C4-2B (cell line): ENCODE measurements around the gene ZNF669.
"Not testable (repeated sequence)": the region's sequence is repeated elsewhere in the genome, so short reads cannot be mapped to it uniquely, and the experiment has no call there.

Source experiments
- H3K27ac ChIP-seq: fragments of 450-650 bp; 2 replicates; pipeline ENCODE4 v1.5.1; 2017
- ZFX ChIP-seq: fragments of 450-650 bp; IDR thresholded peaks from 2 replicates; pipeline ENCODE4 v1.6.1; 2017
- TF ChIP-seq, protein P1 (sequence below): fragments of 450-650 bp; conservative IDR thresholded peaks from 2 replicates; pipeline ENCODE4 v1.5.1; 2017; ENCODE audit warnings: mild to moderate bottlenecking

The ZNF669 gene

DNA sequence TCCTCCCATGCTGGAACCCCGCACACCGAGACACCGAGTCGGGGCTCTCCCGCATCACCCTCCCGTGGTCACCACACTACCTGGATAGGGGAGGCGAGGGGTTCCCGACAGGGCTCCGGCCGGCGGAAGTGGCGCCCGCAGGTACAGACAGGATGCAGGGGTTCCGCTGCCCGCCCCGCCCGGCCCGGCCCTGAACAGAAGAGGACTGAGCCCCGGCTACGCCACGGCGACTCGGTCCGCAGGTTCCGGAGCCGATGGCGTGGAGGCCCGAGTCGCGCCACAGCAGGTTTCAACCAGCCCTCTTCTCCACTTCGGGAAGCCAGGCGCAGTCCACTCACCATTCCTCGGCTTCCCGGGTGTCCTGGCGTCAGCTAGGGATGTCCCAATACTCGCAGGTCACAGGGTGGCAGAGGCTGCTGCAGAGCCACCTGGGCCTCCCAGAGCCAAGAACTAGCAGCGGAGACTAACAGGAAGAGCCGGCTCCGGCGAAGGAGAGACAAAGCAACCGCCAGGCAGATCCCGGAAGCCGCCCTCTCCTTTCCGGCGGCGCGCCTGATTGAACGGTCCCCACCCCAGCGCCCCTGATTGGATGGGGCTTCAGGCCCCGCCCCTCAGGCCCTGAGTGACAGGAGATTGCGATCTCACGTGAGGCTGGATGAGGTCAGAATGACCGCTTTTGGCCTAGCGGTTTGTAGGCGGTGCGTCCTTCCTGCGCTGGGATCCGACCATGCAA, at the start of gene ZNF669:
TSS of gene ZNF669 (minus strand) at position 498 of the 733 bp plus-strand sequence. CDS start at position 341, 157 bp downstream.
- TF ChIP-seq, protein P1, sequence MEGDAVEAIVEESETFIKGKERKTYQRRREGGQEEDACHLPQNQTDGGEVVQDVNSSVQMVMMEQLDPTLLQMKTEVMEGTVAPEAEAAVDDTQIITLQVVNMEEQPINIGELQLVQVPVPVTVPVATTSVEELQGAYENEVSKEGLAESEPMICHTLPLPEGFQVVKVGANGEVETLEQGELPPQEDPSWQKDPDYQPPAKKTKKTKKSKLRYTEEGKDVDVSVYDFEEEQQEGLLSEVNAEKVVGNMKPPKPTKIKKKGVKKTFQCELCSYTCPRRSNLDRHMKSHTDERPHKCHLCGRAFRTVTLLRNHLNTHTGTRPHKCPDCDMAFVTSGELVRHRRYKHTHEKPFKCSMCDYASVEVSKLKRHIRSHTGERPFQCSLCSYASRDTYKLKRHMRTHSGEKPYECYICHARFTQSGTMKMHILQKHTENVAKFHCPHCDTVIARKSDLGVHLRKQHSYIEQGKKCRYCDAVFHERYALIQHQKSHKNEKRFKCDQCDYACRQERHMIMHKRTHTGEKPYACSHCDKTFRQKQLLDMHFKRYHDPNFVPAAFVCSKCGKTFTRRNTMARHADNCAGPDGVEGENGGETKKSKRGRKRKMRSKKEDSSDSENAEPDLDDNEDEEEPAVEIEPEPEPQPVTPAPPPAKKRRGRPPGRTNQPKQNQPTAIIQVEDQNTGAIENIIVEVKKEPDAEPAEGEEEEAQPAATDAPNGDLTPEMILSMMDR: no peak
- TF ChIP-seq ZFX: peak; percentile 89
- H3K27ac ChIP-seq: peak within 1 kb of the TSS; percentile 97

DNA sequence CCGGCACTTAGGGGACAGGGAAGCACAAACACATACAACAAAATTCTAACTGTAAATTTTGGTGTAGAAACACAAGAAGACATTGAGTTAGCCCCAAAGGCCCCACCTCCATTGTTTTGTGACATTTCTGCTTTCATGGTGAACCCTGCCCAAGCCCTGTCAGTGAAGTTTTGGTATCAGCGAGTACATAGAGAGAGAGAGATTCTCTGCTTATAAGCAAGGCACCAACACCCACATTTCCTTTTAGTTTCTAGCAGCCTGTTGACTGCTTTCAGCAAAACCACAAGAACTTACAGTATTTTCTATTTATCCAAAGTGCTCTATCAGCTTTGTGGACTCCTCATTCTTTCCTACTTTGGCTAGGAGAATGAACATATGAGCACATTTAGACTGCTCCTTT, 43.6 kb upstream of the ZNF669 start:
- TF ChIP-seq, protein P1: no peak
- H3K27ac ChIP-seq: no peak overlapping the region

DNA sequence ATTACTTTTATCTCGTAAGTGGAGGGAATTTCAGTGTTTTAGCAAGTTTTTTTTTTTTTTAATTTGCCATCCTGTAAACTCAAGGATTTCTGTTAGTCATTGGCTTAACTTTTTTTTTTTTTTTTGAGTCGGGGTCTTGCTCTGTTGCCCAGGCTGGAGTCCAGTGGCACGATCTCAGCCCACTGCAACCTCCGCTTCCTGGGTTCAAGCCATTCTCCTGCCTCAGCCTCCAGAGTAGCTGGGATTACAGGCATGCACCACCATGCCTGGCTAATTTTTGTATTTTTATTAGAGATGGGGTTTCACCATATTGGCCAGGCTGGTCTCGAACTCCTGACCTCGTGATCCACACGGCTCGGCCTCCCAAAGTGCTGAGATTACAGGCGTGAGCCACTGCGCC, 43.0 kb upstream of the ZNF669 start:
- H3K27ac ChIP-seq: not testable (repeated sequence)

DNA sequence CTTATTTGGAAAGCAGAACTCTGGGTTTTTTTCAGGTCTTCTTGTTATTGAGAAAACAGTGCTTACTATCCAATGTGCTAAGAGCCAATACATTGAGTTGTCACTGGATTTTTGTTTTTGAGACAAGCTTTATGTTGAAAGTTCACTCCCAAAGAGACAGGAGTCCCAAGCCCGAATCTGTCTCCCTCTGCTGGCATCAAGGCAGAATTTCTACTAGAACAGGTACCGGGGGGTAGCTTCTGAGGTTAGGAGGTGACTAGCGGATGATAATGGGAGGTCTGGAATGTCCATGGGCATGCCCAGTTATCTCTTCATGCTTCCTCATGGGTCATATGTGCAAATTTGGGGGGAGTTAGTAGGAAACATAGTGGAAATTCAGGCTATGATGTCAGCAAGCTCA, 42.5 kb upstream of the ZNF669 start:
- H3K27ac ChIP-seq: no peak overlapping the region
- TF ChIP-seq, protein P1: peak; percentile 21
- no peak for TF ChIP-seq ZFX

DNA sequence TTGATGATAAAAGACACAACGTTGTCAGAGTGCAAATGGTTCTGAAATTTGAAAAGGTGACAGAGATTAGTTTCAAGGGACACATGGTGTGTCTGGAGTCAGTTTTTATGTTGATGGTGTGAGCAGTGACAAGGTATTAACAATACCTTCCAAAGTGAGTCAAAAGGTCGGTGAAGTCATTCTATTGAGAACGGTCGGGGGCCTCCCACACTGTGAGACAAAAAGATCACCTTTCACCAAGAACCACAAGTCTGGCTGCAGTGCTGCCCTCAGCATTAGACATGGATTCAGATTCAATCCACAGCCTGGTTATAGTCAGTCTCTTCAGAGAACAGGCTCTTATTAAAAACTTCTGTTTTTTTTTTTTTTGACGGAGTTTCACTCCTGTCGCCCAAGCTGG, 41.1 kb upstream of the ZNF669 start:
- H3K27ac ChIP-seq: no peak overlapping the region
- TF ChIP-seq, protein P1: no peak
- no peak for TF ChIP-seq ZFX

DNA sequence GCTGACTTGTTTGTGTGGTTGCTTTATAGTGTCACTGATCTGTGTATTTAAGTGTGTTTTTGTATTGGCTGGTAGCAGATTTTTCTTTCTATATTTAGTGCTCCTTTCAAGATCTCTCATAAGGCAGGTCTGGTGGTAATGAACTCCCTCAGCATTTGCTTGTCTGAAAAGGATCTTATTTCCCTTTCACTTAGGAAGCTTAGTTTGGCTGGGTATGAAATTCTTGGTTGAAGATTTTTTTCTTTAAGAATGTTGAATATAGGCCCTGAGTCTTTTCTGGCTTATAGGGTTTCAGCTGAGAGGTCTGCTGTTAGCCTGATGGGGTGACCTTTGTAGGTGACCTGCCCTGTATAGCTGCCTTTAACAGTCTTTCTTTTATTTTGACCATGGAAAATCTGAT, 35.4 kb upstream of the ZNF669 start:
- not testable (repeated sequence) for H3K27ac ChIP-seq

DNA sequence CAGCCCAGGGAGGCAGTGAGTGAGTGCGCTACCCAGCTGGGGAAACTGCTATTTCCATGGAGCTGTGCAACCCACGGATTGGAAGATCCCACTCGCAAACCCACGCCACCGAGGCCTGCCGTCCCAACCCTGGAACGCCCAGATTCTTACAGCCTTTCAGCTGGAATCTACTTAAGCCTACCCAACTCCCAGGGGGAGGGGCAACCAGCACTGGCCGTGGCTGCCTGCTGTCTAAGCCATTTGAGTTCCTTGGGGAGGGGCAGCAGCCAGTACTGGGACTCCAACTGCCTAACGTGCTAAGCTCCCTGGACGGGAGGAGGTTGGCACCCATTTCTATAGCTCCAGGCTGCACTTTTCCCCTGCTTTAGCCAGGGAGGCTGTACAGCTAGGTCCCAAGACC, 27.1 kb upstream of the ZNF669 start:
- H3K27ac ChIP-seq: no peak overlapping the region
- TF ChIP-seq ZFX: no peak
- TF ChIP-seq, protein P1: no peak

DNA sequence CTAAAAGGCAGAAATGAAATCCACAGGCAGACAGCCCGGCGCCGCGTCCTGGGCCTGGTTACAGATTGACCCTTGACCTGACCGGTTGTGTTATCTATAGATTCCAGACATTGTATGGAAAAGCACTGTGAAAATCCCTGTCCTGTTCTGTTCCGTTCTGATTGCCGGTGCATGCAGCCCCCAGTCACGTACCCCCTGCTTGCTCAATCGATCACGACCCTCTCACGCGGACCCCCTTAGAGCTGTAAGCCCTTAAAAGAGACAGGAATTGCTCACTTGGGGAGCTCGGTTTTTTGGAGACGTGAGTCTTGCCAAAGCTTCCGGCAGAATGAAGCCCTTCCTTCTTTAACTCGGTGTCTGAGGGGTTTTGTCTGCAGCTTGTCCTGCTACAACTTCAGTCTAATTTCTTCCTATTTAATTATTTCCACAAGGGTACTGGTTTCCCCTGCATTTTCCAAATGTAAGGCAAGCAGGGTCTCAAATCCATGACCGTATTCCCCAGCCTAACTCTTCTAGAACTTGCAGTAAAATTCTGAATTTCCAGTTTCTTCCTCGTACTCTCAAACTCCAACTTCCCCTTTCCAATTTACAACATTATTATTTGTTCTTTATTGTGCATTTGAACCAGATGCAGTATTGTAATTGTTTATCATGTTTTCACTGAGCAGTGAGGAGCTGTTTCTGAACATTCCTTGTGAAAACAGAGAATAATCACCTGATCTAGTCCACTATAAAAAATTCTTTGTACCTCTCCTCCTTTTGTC, 23.5 kb upstream of the ZNF669 start:
- not testable (repeated sequence) for H3K27ac ChIP-seq

DNA sequence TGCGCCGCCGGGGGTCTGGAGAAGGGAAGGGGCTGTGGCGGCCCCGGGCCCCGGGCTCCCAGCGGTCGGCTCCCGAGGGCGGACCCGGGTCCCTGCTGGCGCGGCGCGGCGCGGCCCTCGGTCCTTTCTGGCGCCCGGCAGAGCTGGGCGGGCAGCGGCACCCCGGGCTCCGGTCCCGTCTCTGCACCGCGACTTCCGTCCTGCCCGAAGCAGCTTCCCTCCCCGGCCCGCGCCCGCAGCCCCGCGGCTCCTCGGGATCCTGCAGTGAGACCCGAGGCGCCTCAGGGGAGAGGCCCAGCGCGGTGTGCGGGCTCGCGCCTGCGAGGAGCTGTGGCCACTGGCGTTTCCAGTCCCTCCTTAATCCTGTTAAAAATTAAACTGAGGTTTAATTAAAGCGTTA, 22.4 kb upstream of the ZNF669 start:
- H3K27ac ChIP-seq: not testable (repeated sequence)

DNA sequence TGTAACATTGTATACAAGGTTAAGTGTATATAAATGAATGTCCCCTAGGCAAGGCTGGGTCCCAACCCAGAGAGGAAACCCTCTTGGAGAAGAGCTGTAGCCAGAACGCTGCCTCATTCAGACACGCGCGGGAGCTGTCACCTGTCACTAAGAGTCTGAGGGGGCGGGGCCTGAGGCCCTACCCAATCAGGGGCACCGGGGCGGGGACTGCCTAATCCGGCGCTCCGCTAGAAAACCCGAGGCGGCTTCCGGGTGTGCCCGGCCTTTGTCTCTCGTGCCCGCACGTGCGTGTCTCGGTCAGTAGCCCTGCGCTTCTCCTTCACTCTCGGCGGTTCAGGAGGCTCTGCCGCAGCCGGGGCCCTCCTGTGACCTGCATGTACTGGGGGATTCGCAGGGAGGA, 22.0 kb upstream of the ZNF669 start:
- H3K27ac ChIP-seq: not testable (repeated sequence)
